NCI-H1930 (cell line): ENCODE results near the gene ROPN1L.

Experiments used
- DNase-seq, 2 experiments: peaks; one replicate each; lab custom pipeline; 2025; lab: John Stamatoyannopoulos, UW

Gene ROPN1L

GRCh38 chr5:10427978-10428377 is 13.7 kb upstream of the ROPN1L start:
- no peak for DNase-seq

DNA sequence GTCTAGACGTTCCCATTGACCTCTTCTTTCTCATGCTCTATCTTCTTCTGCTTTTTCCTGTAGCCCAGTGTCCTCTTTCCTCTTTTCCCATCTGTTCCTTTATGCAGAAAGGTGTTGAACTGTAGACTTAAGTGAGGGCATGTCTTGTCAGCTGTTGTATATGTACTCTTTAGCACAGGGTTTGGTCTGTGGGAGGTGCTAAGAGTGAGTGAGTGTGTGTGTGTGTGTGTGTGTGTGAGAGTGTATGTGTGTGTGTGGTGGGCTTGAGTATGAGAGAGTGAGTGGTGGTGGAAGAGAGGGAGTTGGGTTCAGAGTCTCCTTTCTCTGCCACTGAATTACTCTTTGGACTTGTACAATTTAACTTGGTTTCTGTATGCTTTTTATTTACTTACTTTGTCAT is 10.3 kb upstream of the ROPN1L start:
- no peak for DNase-seq

GRCh38 chr5:10432059-10433008 is 9.3 kb upstream of the ROPN1L start:
- no peak for DNase-seq

DNA sequence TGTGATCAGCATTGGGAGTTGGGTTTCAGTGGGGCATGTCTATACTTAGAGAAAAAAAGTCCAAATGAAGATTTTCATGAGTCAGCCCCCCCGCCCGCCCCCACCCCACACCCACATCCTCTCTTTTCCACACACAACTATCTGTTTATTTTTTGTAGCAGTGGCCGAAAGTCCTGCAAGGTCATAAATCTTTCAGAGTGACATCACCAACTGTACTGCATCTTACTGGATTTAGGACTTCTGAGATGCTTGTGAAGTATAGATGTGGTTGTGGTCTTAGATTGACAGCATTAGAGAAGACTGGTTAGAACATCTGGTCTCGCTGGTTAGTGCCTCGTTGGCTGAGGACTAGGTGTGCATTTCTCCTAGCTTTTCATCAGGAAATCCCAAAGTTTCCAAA is 7.3 kb upstream of the ROPN1L start:
- DNase-seq, result no peak

- DNase-seq, result no peak
Observed at GRCh38 chr5:10438301-10438700, 3.4 kb upstream of the ROPN1L start.

- DNase-seq, result no peak
Observed at GRCh38 chr5:10439692-10440091, 2.0 kb upstream of the ROPN1L start.

GRCh38 chr5:10440367-10440990 is 1.2 kb upstream of the ROPN1L start:
- no peak for DNase-seq

- DNase-seq, result no peak
Observed at GRCh38 chr5:10441992-10442435, 335 bp downstream of the ROPN1L start.

- no peak for DNase-seq
Observed at GRCh38 chr5:10442576-10442975, 897 bp downstream of the ROPN1L start.

- DNase-seq, result no peak
Observed at GRCh38 chr5:10445352-10445751, 3.7 kb downstream of the ROPN1L start.

- DNase-seq, result no peak
Observed at GRCh38 chr5:10446490-10446889, 4.8 kb downstream of the ROPN1L start.

DNA sequence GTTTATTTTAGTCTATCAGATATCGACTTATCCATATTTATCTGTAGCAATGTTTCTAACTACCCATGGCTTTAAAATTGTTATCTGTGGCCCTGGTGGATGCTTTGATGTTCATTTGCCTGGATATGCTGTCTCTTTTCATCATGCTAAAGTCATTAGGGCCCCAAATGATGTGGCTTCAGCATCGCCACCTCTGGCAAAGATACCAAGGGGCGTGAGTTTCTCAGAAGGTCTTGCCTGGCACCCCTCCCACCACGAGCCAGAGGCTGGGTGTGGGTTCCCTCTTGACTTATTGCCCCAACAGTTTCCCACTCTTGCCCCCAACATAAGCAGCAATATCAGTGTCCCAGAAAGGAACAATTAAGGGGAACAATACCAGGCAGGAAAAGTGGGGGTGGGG is 5.4 kb downstream of the ROPN1L start:
- DNase-seq, result no peak

GRCh38 chr5:10448754-10449360 is 7.2 kb downstream of the ROPN1L start:
- no peak for DNase-seq

DNA sequence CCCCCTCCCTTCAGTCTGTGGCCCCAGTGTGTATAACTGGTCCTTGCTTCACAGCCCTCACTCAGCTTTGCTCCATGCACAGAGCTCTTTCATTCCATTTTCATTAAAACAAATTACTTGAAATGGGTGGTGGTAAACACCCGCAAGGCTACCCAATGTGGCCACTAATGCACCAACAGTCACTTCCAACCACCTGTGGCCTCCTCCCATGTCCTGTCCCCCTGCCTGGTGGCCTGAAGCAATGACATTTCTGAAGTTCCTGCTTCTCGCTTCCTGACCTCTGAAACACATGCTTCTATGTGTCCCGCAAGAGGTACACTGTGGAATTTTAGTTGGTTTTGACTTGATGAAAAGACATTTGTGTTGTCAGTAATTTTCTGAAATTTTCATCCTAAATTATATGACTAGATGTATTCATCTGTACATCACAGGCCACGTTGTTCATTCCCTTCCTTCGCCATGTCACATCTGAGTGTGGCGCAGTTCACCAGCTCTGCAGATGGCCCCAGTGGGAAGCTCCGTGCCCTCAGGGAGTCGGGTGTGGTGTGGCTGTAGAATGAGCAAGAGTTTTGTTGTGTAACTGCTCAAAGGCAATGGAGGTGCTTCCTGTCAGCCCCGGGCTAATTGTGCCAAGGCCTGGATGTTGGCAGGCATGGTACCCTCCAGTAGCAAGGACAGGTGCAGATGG is 9.6 kb downstream of the ROPN1L start:
- no peak for DNase-seq

DNA sequence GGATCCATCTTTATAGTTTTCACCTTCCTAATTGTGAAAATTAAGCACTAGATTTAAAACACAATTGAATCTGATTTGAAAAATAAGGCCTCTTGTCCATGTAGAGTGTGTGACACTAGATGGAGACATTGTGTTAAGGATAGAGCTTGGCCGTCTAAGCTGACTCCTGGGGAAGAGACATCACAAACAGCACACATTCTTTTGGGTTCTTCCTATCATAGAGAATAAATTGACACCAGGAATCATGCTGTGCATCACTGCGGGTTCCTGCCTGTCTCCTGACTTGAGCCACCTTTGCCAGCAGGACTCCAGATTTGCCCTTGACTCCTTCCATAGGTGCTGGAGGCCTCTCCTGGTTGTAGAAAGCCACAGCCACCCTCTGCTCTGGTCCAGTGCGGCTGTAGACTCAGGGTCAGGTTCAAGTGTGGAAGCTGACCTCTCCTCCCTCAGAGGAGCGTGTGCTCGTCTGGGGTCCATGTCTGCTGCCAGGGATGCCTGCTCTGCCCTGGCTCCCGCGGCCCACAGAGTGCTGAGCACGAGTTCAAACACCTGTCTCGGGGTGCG is 11.2 kb downstream of the ROPN1L start:
- peak in 1 of 2 experiments; percentile 59 for DNase-seq

DNA sequence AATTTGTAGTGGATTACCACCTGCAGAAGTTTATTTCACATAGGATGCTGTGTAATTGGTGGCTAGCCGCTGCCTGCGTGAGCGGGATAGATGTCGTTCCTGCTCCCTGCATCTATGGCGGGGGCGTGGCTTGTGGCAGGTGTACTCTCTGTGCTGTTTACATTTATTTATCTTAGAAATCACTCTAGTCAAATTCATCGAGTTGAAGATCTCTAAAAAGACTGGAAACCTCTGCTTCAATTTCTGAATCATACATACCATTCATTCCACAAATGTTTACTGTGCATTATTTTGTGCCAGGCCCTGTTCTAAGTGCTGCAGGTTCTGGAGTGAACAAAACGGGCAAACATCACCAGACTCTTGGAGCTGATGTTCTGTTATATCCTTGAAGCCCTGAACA is 11.9 kb downstream of the ROPN1L start:
- no peak for DNase-seq

GRCh38 chr5:10454591-10455276 is 13.1 kb downstream of the ROPN1L start:
- no peak for DNase-seq

- no peak for DNase-seq
Observed at GRCh38 chr5:10455277-10455670, 13.6 kb downstream of the ROPN1L start.

GRCh38 chr5:10456583-10457420 is 15.1 kb downstream of the ROPN1L start:
- no peak for DNase-seq
